SH-SY5Y (cell line): ENCODE measurements around the gene SYMPK.

Experiments used
- GATA2 ChIP-seq: IDR thresholded peaks from 2 replicates; pipeline ENCODE4 v1.6.1; 2011; ENCODE audit warnings: mild to moderate bottlenecking, low read depth, low read length
- GATA3 ChIP-seq: IDR thresholded peaks from 2 replicates; pipeline ENCODE4 v1.6.1; 2011; ENCODE audit warnings: low read depth, mild to moderate bottlenecking, low read length, moderate library complexity

- TF ChIP-seq GATA3 (no peak), GATA2 (no peak)
Measured at GRCh38 chr19:45906221-45906620, 43.3 kb upstream of the SYMPK start.
